GM23338 (cell line): ENCODE data around the gene RPS6KC1. TPM values are rescaled to one million over a fixed set of nuclear protein-coding genes. Genes with fewer than 3 reads are reported as not detected.

Experiments used
- ATAC-seq: fragments of 200-7000 bp; cut with Tn5 transposase; 3 replicates; pipeline ENCODE4 v1.9.1; 2020
- DNase-seq: peaks from one replicate; pipeline ENCODE4 v3.0.0-alpha.2; 2015; ENCODE audit warnings: low spot score
- H2AFZ ChIP-seq: fragments of 200-600 bp; sonication (generic); 2 replicates; pipeline ENCODE4 v1.8.0; 2016; ENCODE audit warnings: antibody characterized with exemption, mild to moderate bottlenecking, moderate library complexity
- H3F3A ChIP-seq: fragments of 200-600 bp; sonication (generic); replicated peaks from 2 replicates; pipeline ENCODE4 v1.8.0; 2017; ENCODE audit warnings: antibody characterized with exemption, mixed run types, low read depth
- H3K27ac ChIP-seq: fragments of 200-600 bp; sonication (generic); 2 replicates; pipeline ENCODE4 v1.6.1; 2016; ENCODE audit warnings: low read depth
- H3K27me3 ChIP-seq: fragments of 200-600 bp; sonication (generic); 2 replicates; pipeline ENCODE4 v1.8.0; 2016; ENCODE audit warnings: mild to moderate bottlenecking, mixed run types, moderate library complexity; ENCODE audit not compliant: insufficient read depth
- H3K36me3 ChIP-seq: fragments of 200-600 bp; sonication (generic); 2 replicates; pipeline ENCODE4 v1.8.0; 2016; ENCODE audit warnings: mild to moderate bottlenecking; ENCODE audit not compliant: insufficient read depth
- H3K4me1 ChIP-seq: fragments of 200-600 bp; sonication (generic); 2 replicates; pipeline ENCODE4 v1.8.0; 2016; ENCODE audit warnings: mild to moderate bottlenecking, moderate library complexity; ENCODE audit not compliant: insufficient read depth
- H3K4me2 ChIP-seq: fragments of 200-600 bp; sonication (generic); 2 replicates; pipeline ENCODE4 v1.7.1; 2017; ENCODE audit warnings: mixed run types
- H3K4me3 ChIP-seq: fragments of 200-600 bp; sonication (generic); 2 replicates; pipeline ENCODE4 v1.6.1; 2016; ENCODE audit warnings: mixed run types
- H3K79me2 ChIP-seq: fragments of 200-600 bp; sonication (generic); replicated peaks from 2 replicates; pipeline ENCODE4 v1.8.0; 2017; ENCODE audit warnings: mild to moderate bottlenecking; ENCODE audit not compliant: insufficient read depth
- H3K9me2 ChIP-seq: fragments of 200-600 bp; sonication (generic); 2 replicates; pipeline ENCODE4 v1.8.0; 2017; ENCODE audit not compliant: insufficient read depth
- H4K20me1 ChIP-seq: fragments of 200-600 bp; sonication (generic); replicated peaks from 2 replicates; pipeline ENCODE4 v1.8.0; 2017; ENCODE audit warnings: mild to moderate bottlenecking; ENCODE audit not compliant: insufficient read depth
- H3K27ac Mint-ChIP-seq: 2 replicates; pipeline ENCODE4 v1.8.0; 2020; ENCODE audit warnings: inconsistent platforms, mild to moderate bottlenecking, moderate library complexity, mixed read lengths
- H3K27me3 Mint-ChIP-seq: 3 replicates; pipeline ENCODE4 v1.8.0; 2022; ENCODE audit warnings: low read depth, mild to moderate bottlenecking, moderate library complexity, mixed read lengths, inconsistent platforms; ENCODE audit not compliant: insufficient read depth, poor library complexity
- H3K36me3 Mint-ChIP-seq: 3 replicates; pipeline ENCODE4 v1.8.0; 2021; ENCODE audit warnings: low read depth, mild to moderate bottlenecking, inconsistent platforms, moderate library complexity, mixed read lengths
- H3K4me1 Mint-ChIP-seq: 3 replicates; pipeline ENCODE4 v1.8.0; 2020; ENCODE audit warnings: mild to moderate bottlenecking, inconsistent platforms, mixed read lengths
- H3K4me3 Mint-ChIP-seq: 3 replicates; pipeline ENCODE4 v1.8.0; 2021; ENCODE audit warnings: moderate library complexity, mild to moderate bottlenecking, inconsistent platforms, mixed read lengths
- H3K9me3 Mint-ChIP-seq: 3 replicates; pipeline ENCODE4 v1.8.0; 2020; ENCODE audit warnings: moderate library complexity, mild to moderate bottlenecking, inconsistent platforms, mixed read lengths
- CREB1 ChIP-seq: fragments of 250-450 bp; sonication (Bioruptor Pico); IDR thresholded peaks from 2 replicates; pipeline ENCODE4 v1.5.0; 2020; ENCODE audit warnings: low read depth, mild to moderate bottlenecking, moderate library complexity
- EZH2 ChIP-seq: fragments of 200-600 bp; sonication (generic); IDR thresholded peaks from one replicate; pipeline ENCODE4 v1.8.0; 2017; ENCODE audit warnings: antibody characterized with exemption, mild to moderate bottlenecking, low read depth; ENCODE audit not compliant: unreplicated experiment
- EZH2phosphoT487 ChIP-seq: fragments of 200-600 bp; sonication (generic); IDR thresholded peaks from one replicate; pipeline ENCODE4 v1.8.1; 2018; ENCODE audit warnings: antibody characterized with exemption; ENCODE audit not compliant: unreplicated experiment
- JUNB ChIP-seq: IDR thresholded peaks from one replicate; pipeline ENCODE4 v1.6.1; 2016; ENCODE audit warnings: antibody characterized with exemption; ENCODE audit not compliant: unreplicated experiment
- NANOG ChIP-seq: IDR thresholded peaks from 2 replicates; pipeline ENCODE4 v1.6.1; 2016; ENCODE audit warnings: antibody characterized with exemption, borderline replicate concordance
- POLR2AphosphoS5 ChIP-seq: IDR thresholded peaks from 2 replicates; pipeline ENCODE4 v1.6.1; 2016; ENCODE audit warnings: antibody characterized with exemption, low read depth
- STAT1 ChIP-seq: IDR thresholded peaks from one replicate; pipeline ENCODE4 v1.6.1; 2016; ENCODE audit warnings: antibody characterized with exemption; ENCODE audit not compliant: unreplicated experiment
- ZNF114 ChIP-seq: fragments of 250-450 bp; sonication (Bioruptor Pico); IDR thresholded peaks from 2 replicates; pipeline ENCODE4 v1.5.0; 2020; ENCODE audit warnings: mild to moderate bottlenecking, moderate library complexity
- ZNF331 ChIP-seq: fragments of 250-450 bp; sonication (Bioruptor Pico); IDR thresholded peaks from 2 replicates; pipeline ENCODE4 v1.5.0; 2020; ENCODE audit warnings: low read depth, mild to moderate bottlenecking, moderate library complexity
- polyA plus RNA-seq: library from polyadenylated mRNA; unstranded; fragments of >200 nt; fragmentation: Nextera tagmentation; extraction: Ambion mirVana; gene quantifications from 2 replicates; pipeline ENCODE4 v1.2.1, GENCODE V29; 2016
- total RNA-seq: library from RNA; depleted of rRNA; stranded (reverse); fragments of >200 nt; shearing (Covaris generic); gene quantifications from 2 replicates; pipeline ENCODE4 v1.2.3, GENCODE V29; 2014
- TF ChIP-seq, protein P1 (sequence below): IDR thresholded peaks from one replicate; pipeline ENCODE4 v1.6.1; 2018; ENCODE audit warnings: antibody characterized with exemption; ENCODE audit not compliant: unreplicated experiment
- TF ChIP-seq, protein P2 (sequence below): IDR thresholded peaks from 2 replicates; pipeline ENCODE4 v1.6.1; 2016; ENCODE audit warnings: antibody characterized with exemption
- TF ChIP-seq, protein P3 (sequence below), 2 experiments: fragments of 200-600 bp in 1 of 2; sonication (generic) in 1 of 2; conservative IDR thresholded peaks; 2 replicates each; pipeline versions ENCODE4 v1.5.1 to v1.6.1; 2016 to 2017; ENCODE audit warnings: antibody characterized with exemption in 2 of 2, low read depth in 2 of 2, mild to moderate bottlenecking in 2 of 2, moderate library complexity in 1 of 2
- TF ChIP-seq, protein P4 (sequence below): fragments of 250-450 bp; sonication (Bioruptor Pico); IDR thresholded peaks from 2 replicates; pipeline ENCODE4 v1.5.0; 2020; ENCODE audit warnings: mild to moderate bottlenecking, moderate library complexity

RPS6KC1 gene
- total and polyA plus RNA-seq, 2 experiments from 2014 or later, result 7.9 to 24.9 TPM

DNA sequence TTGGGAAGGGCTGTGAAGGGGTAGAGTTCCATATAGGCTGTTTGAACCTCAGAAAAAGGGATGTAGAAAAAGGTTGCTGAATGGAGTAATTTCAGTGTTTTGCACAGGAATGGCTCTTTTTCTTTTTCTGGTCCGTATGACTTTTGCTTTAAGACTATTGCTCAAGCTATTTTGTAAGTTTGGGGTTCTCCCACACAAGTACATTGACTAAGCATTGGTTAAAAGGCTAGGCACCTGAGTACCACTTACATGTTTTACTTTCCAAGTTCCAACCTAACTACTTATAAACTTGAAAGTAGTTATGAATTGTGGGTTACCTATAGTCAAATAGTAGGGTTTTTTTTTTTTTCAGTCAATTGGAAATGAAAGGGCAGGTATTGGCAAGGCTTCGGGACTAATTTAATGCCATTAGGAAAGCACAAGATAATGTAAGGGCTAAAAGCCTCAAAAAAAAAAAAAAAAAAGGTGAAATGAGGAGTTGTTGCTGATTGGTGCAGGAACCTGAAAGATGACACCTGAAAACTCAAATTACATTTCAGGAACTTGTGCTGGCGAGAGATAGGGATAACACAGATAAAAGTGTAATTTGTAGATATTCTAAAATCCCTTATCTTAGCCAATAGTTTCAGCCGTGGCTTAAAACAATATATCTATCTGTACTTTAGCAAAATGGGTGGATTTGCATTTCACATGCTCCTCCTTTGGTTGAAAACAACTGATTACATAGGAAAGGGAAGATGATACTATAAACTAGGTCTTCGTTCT, 209.5 kb downstream of the RPS6KC1 start:
- Mint-ChIP-seq H3K27ac (no peak overlapping the region), H3K36me3 (no peaks in the 10 kb centered on the region), H3K27me3 (no peaks in the 10 kb centered on the region), H3K4me3 (peak overlapping the region; percentile 36; the same call in 2 of the 3 replicates), H3K9me3 (no peaks in the 10 kb centered on the region), H3K4me1 (peaks cover 24% of the 10 kb centered on the region)
- TF ChIP-seq, protein P1, sequence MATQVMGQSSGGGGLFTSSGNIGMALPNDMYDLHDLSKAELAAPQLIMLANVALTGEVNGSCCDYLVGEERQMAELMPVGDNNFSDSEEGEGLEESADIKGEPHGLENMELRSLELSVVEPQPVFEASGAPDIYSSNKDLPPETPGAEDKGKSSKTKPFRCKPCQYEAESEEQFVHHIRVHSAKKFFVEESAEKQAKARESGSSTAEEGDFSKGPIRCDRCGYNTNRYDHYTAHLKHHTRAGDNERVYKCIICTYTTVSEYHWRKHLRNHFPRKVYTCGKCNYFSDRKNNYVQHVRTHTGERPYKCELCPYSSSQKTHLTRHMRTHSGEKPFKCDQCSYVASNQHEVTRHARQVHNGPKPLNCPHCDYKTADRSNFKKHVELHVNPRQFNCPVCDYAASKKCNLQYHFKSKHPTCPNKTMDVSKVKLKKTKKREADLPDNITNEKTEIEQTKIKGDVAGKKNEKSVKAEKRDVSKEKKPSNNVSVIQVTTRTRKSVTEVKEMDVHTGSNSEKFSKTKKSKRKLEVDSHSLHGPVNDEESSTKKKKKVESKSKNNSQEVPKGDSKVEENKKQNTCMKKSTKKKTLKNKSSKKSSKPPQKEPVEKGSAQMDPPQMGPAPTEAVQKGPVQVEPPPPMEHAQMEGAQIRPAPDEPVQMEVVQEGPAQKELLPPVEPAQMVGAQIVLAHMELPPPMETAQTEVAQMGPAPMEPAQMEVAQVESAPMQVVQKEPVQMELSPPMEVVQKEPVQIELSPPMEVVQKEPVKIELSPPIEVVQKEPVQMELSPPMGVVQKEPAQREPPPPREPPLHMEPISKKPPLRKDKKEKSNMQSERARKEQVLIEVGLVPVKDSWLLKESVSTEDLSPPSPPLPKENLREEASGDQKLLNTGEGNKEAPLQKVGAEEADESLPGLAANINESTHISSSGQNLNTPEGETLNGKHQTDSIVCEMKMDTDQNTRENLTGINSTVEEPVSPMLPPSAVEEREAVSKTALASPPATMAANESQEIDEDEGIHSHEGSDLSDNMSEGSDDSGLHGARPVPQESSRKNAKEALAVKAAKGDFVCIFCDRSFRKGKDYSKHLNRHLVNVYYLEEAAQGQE, result no peak
- TF ChIP-seq JUNB (no peak), EZH2 (no peak), STAT1 (no peak), POLR2AphosphoS5 (no peak), EZH2phosphoT487 (no peak), CREB1 (CRISPR knock-in tag) (no peak), NANOG (no peak), ZNF114 (CRISPR knock-in tag) (no peak), ZNF331 (CRISPR knock-in tag) (no peak)
- TF ChIP-seq, protein P2, sequence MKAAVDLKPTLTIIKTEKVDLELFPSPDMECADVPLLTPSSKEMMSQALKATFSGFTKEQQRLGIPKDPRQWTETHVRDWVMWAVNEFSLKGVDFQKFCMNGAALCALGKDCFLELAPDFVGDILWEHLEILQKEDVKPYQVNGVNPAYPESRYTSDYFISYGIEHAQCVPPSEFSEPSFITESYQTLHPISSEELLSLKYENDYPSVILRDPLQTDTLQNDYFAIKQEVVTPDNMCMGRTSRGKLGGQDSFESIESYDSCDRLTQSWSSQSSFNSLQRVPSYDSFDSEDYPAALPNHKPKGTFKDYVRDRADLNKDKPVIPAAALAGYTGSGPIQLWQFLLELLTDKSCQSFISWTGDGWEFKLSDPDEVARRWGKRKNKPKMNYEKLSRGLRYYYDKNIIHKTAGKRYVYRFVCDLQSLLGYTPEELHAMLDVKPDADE, result no peak
- TF ChIP-seq, protein P3, sequence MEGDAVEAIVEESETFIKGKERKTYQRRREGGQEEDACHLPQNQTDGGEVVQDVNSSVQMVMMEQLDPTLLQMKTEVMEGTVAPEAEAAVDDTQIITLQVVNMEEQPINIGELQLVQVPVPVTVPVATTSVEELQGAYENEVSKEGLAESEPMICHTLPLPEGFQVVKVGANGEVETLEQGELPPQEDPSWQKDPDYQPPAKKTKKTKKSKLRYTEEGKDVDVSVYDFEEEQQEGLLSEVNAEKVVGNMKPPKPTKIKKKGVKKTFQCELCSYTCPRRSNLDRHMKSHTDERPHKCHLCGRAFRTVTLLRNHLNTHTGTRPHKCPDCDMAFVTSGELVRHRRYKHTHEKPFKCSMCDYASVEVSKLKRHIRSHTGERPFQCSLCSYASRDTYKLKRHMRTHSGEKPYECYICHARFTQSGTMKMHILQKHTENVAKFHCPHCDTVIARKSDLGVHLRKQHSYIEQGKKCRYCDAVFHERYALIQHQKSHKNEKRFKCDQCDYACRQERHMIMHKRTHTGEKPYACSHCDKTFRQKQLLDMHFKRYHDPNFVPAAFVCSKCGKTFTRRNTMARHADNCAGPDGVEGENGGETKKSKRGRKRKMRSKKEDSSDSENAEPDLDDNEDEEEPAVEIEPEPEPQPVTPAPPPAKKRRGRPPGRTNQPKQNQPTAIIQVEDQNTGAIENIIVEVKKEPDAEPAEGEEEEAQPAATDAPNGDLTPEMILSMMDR (conservative IDR thresholded peaks at IDR 0.05; ENCODE audit: low read depth in 2 of 2), result no peak
- TF ChIP-seq, protein P4, sequence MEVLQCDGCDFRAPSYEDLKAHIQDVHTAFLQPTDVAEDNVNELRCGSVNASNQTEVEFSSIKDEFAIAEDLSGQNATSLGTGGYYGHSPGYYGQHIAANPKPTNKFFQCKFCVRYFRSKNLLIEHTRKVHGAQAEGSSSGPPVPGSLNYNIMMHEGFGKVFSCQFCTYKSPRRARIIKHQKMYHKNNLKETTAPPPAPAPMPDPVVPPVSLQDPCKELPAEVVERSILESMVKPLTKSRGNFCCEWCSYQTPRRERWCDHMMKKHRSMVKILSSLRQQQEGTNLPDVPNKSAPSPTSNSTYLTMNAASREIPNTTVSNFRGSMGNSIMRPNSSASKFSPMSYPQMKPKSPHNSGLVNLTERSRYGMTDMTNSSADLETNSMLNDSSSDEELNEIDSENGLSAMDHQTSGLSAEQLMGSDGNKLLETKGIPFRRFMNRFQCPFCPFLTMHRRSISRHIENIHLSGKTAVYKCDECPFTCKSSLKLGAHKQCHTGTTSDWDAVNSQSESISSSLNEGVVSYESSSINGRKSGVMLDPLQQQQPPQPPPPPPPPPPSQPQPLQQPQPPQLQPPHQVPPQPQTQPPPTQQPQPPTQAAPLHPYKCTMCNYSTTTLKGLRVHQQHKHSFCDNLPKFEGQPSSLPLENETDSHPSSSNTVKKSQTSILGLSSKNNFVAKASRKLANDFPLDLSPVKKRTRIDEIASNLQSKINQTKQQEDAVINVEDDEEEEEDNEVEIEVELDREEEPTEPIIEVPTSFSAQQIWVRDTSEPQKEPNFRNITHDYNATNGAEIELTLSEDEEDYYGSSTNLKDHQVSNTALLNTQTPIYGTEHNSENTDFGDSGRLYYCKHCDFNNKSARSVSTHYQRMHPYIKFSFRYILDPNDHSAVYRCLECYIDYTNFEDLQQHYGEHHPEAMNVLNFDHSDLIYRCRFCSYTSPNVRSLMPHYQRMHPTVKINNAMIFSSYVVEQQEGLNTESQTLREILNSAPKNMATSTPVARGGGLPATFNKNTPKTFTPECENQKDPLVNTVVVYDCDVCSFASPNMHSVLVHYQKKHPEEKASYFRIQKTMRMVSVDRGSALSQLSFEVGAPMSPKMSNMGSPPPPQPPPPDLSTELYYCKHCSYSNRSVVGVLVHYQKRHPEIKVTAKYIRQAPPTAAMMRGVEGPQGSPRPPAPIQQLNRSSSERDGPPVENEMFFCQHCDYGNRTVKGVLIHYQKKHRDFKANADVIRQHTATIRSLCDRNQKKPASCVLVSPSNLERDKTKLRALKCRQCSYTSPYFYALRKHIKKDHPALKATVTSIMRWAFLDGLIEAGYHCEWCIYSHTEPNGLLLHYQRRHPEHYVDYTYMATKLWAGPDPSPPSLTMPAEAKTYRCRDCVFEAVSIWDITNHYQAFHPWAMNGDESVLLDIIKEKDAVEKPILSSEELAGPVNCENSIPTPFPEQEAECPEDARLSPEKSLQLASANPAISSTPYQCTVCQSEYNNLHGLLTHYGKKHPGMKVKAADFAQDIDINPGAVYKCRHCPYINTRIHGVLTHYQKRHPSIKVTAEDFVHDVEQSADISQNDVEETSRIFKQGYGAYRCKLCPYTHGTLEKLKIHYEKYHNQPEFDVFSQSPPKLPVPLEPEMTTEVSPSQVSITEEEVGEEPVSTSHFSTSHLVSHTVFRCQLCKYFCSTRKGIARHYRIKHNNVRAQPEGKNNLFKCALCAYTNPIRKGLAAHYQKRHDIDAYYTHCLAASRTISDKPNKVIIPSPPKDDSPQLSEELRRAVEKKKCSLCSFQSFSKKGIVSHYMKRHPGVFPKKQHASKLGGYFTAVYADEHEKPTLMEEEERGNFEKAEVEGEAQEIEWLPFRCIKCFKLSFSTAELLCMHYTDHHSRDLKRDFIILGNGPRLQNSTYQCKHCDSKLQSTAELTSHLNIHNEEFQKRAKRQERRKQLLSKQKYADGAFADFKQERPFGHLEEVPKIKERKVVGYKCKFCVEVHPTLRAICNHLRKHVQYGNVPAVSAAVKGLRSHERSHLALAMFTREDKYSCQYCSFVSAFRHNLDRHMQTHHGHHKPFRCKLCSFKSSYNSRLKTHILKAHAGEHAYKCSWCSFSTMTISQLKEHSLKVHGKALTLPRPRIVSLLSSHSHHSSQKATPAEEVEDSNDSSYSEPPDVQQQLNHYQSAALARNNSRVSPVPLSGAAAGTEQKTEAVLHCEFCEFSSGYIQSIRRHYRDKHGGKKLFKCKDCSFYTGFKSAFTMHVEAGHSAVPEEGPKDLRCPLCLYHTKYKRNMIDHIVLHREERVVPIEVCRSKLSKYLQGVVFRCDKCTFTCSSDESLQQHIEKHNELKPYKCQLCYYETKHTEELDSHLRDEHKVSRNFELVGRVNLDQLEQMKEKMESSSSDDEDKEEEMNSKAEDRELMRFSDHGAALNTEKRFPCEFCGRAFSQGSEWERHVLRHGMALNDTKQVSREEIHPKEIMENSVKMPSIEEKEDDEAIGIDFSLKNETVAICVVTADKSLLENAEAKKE (CRISPR knock-in tag), result no peak
- DNase-seq (peak; percentile 61), ATAC-seq (peak; percentile 86)
- no peak overlapping the region for H3K4me3 ChIP-seq
- H3K36me3 ChIP-seq, result no peaks in the 10 kb centered on the region
- no peak overlapping the region for H3K27ac ChIP-seq
- H3K79me2 ChIP-seq, result no peaks in the 10 kb centered on the region
- no peaks in the 10 kb centered on the region for H3F3A ChIP-seq
- no peaks in the 10 kb centered on the region for H3K9me2 ChIP-seq
- H3K27me3 ChIP-seq, result no peaks in the 10 kb centered on the region
- H3K4me2 ChIP-seq, result peak overlapping the region; percentile 23; the same call in 1 of the 2 replicates
- no peak overlapping the region for H2AFZ ChIP-seq
- H4K20me1 ChIP-seq, result no peaks in the 10 kb centered on the region; the same call in 1 of the 2 replicates
- H3K4me1 ChIP-seq, result peaks cover 4% of the 10 kb centered on the region; the same call in 1 of the 2 replicates
